Neural progenitor cell (in vitro differentiated cells): ENCODE data around the gene E2F3.

Experiments
- EZH2 ChIP-seq: fragments of 200-600 bp; sonication (generic); IDR thresholded peaks from 2 replicates; pipeline ENCODE4 v1.6.1; 2017; ENCODE audit warnings: antibody characterized with exemption, mild to moderate bottlenecking, moderate library complexity
- EZH2phosphoT487 ChIP-seq: fragments of 200-600 bp; sonication (generic); IDR thresholded peaks from 2 replicates; pipeline ENCODE4 v1.6.1; 2017; ENCODE audit warnings: antibody characterized with exemption
- TF ChIP-seq, protein P1 (sequence below): fragments of 200-600 bp; sonication (generic); IDR thresholded peaks from 2 replicates; pipeline ENCODE4 v1.5.1; 2017; ENCODE audit warnings: antibody characterized with exemption, mild to moderate bottlenecking

DNA sequence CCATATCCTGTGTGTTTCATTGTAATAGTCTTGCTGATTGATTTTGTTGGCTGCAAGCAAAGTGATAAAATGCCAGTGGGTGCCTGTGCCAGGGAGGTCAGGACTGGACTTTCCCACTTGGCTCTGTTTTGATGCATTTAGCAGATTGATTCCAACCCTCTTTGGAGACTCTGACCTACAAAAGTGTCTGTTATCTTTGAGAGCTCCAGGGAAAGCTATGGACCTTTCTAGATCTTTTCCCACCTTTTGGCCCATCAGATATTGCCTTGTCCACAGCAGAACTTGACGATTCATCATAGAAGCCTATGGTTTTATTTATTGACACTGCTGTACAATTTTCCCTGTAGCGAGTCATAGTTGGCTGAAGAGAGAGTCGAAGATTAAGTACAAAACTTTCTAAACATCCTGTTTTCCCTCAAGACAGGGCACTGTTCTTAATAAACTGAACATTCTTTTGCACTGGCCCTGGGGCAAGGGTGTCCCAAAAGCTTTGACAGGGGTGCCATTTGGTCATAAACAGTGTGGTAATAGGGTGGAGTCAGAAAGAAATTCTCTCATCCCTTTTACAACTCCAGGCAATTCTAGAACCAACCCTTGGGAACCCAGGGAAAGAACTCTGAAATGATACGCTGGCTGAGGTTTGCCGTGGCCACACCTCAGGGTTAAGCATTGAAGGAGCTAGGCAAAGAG lies 53.7 kb downstream of the E2F3 start:
- TF ChIP-seq EZH2phosphoT487 (no peak), EZH2 (no peak)
- TF ChIP-seq, protein P1, sequence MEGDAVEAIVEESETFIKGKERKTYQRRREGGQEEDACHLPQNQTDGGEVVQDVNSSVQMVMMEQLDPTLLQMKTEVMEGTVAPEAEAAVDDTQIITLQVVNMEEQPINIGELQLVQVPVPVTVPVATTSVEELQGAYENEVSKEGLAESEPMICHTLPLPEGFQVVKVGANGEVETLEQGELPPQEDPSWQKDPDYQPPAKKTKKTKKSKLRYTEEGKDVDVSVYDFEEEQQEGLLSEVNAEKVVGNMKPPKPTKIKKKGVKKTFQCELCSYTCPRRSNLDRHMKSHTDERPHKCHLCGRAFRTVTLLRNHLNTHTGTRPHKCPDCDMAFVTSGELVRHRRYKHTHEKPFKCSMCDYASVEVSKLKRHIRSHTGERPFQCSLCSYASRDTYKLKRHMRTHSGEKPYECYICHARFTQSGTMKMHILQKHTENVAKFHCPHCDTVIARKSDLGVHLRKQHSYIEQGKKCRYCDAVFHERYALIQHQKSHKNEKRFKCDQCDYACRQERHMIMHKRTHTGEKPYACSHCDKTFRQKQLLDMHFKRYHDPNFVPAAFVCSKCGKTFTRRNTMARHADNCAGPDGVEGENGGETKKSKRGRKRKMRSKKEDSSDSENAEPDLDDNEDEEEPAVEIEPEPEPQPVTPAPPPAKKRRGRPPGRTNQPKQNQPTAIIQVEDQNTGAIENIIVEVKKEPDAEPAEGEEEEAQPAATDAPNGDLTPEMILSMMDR = no peak
